HT-29 (cell line): Measurements from ENCODE around the gene COMP. TPM values are rescaled to one million over a fixed set of nuclear protein-coding genes. Genes with fewer than 3 reads are reported as not detected.

Source experiments
- DNase-seq: peaks from one replicate; pipeline ENCODE4 v3.0.0-alpha.2; 2015; ENCODE audit warnings: low spot score
- total RNA-seq: library from RNA; depleted of rRNA; stranded (reverse); fragments of >200 nt; shearing (Covaris generic); gene quantifications from 2 replicates; pipeline ENCODE4 v1.2.3, GENCODE V29; 2014

COMP gene
- total RNA-seq, 1 experiment from 2014 or later, result not detected

DNA sequence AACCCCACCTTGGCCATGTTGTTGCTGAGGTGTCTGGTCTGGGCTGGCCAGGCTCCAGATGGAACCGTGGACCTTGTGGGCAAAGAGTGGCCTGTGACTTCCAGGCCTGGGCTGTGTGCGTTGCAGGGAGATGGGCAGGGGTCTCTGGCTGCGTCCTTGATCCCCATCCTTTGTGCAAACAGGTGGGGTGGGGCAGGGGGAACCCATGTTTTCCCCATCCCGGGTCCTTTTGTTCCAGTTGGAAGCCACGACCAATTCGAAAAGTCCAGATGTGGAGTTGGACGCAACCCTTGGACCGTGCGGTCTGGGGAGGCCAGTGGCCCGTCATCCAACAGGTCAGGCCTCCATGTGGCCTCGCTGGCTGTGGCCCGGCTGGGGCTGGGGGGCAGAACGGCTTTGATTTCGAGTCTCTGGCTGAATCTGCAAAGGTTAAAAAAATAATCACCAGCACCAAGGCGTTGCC, 13.1 kb upstream of the COMP start:
- no peak for DNase-seq

DNA sequence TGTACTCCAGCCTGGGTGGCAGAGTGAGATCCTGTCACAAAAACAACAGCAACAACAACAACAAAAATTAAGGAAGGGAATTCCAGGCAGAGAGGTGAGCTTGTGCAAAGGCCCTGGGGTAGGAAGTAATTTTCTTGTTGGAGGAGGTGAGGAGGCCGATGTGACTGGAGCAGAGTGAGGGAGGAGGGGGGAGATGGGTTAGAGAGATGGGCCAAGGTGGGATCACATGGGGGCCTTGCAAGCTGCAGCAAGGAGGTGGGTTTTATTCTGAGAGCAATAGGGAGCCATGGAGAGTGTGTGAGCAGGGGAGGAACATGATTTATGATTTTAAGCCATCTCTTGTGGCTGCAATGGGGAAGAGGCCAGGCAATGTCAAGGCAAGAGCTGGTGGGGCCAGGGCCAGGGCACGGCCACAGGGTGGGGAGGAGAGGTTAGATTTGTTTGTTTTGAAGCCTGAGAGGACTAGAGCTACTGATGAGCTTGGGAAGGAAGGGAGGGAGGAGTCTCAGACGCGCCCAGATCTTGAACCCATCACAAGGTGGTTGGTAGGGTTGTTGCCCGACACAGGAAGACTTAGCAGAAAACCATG, 12.5 kb upstream of the COMP start:
- DNase-seq, result no peak

DNA sequence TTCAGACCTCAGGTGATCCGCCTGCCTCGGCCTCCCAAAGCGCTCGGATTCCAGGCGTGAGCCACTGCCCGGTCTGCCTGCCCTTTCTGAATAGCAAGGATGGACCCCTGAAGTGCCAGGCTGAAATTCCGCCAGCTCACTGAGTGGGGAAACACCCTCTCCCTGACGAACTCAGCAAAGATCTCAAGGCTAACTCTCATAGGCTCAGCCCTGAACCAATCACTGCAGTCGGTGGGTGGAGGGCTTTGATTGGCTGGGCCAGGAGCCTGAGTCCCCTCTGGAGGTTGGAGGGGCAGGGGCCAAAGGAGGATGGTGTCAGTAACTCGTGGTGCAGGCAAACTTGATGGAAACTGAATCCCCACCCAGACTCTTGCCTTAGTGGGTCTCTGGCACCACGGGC, 11.2 kb upstream of the COMP start:
- DNase-seq, result no peak

DNA sequence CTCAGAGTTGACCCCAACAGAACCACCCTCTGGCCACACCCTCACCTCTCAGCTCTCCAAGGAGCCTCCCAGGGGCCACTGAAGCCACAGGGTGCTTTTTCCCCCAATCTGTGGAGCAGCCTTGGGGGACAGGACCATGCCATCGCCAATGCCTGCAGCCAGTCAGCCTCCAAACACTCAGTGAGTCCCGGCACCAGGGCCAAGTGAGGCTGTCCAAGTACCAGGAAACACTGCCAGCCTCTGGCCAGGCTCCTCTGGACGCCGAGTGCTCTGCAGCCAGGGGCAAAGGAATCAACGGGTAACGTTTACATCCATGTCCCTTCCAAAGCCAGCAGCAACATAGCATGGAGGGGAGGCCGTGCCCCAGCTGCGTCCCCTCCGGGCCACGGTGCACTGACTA, 9.5 kb upstream of the COMP start:
- DNase-seq, result no peak

DNA sequence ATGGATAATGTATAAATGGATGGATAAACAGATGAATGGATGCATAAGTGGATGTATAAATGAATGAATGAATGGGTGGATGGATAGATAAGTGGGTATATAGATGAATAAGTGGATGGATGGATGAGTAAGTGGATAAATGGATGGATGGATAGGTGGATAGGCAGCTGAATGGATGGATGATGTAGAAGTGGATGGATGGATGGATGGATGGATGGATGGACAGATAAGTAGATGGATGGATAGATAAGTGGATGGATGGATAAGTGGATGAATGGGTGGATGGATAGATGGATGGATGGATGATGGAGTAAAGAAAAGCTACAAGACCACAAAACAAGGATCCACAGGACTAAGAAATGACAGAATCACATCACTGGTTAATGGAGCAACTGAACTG, 9.0 kb upstream of the COMP start:
- no peak for DNase-seq

DNA sequence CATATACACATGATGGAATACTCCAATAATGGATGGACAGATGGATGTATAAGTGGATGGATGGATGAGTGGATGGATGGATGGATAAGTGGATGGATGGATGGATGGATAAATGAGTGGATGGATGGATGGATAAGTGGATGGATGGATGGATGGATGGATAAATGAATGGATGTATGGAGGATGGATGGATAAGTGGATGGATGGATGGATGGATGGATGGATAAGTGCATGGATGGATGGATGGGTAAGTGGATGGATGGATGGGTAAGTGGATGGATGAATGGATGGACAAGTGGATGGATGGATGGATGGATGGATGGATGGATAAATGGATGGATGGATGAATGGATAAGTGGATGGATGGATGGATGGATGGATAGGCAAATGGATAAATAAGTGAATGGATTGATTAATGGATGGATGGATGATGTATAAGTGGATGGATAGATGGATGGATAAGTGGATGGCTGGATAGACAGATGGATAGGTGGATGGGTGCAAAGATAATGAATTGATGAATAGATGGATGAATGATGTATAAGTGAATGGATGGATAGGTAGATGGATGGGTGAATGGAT, 8.4 kb upstream of the COMP start:
- no peak for DNase-seq

DNA sequence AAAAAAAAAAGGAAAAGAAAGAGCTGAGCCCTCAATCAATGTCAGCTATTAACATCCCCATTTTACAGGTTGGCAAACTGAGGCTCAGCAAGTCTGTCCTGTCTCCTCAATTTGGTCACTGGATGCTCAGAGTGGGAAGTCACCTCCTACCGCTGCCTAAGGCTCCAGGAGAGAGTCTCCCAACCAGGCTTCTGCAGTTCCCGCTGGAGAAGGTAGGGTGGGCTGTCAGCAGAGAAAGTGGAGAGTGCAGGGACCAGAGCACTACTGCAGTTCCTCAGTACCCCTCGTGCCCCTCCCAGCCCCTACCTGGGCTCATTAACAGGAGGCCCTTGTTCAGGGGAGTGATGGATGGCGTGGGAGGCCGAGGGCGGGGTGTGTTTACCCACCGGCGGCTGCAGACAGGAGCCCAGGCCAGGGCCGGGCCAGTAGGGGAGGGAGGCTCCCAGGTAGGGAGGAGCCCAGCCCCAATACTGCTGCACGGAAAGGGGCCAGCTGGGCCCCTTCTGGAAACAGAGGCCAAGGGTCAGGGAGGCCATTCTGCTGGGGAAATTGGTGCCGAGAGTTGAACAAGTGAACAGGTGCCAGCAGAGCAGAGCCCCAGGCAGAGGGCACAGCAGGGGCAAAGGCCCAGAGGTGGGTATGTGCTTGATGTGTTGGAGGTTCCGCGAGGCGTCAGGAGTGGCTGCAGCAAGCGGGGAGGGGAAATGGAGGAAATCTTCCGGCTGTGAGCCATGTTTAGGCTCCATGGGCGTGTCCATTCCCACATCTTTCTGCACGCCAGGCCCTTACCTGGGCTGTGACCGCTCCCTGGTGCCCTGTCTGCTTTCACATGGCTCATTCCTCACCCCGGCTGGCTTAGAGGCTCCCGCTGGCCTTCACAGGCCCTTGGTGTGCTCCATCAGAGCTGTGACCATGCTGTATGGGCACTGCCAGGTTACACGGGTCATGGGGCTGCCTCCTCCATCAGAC, 7.6 kb upstream of the COMP start:
- no peak for DNase-seq

GRCh38 chr19:18796239-18796638, 5.1 kb upstream of the COMP start:
- DNase-seq, result no peak

DNA sequence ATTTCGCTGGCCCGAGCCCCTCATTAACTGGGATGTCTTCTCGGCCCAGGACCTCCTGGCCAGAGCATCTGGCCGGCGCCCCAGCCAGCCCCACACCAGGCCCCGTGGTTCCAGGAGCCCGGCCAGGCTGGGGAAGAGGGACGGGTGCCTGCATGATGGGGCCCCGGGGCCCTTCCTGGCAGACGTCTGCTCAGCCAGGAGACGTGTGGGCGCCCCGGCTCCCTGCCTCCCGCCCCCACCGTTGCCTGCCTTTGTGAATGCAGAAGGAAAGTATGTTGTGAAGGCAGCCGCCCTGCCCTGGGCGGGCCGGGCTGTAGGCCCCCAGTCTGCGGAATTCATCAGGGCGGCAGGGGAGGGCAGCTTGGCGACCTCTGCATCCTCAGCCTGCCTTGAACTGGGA, 4.4 kb upstream of the COMP start:
- no peak for DNase-seq

- DNase-seq, result no peak
Measured at GRCh38 chr19:18794692-18795091, 3.6 kb upstream of the COMP start.

DNA sequence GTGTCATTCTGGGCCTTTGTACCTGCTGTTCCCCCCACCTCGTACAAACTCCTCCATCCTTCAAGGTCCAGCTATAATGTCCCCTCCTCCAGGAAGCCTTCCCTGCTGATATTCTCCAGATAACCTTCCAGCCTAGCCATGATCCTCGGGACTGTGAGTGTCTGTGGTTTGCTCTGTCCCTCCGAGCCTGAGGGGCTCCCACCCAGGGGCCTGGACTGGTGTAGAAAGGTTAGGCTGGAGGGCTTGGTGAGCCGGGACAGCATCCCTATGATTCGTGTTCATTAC, 2.9 kb upstream of the COMP start:
- DNase-seq, result no peak

DNA sequence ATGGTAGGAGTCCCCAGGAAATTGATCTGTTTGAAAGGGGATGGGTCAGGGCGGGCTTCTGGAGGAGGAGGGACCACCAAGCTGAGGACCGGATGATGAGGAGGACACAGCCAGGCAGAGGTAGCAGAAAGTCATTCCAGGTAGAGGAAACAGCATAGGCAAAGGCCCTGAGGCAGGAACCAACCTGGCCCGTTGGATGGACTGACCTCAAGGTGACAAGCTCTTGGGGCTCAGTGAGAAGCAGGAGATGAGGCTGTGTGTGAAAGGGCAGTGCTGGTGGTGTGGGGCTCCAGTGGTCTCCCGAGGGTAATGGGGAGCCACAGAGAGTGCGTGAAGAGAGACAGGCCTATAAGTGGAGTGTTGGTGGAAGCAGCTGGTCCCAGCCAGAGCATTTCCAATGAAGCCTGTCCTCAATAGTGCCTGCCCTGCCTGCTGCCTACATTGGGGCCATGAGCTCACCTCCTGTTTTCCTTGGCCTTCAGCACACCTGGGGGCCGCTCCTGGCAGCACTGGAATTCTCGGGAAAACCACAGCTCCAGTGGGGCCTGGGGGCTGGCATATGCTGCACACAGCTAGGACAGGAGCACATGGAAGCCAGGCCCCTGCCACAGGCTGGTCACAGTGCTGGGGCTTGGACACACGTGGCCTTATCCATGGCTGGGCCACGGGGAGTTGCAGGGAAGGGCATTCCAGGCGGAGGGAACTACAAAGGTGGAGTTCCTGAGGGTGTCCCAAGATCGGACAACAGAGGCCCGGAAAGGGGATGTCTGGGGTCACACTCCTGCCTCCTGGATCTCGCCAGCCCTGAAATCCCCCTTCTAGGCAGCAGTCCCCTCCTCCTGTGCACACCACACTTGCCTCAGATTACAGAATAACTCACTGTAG, 2.3 kb upstream of the COMP start:
- DNase-seq, result no peak

DNA sequence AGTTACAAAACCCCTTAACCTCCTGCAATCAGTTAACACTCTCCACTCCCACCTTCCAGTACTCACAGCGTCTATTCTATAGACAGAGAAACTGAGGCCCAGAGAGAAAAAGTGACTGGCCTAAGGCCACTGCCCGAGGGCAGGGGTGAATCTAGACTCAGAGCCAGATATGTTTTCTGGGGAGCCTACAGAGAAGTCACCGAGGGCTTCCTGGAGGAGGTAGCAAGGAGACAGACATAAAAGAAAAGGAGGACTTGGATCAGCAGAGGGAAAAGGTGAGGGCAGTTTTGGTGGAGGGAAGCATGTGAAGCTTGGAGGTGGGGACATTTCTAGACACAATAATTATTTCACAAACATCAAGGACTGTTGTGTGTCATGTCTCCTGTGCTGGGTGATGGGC, 1.6 kb upstream of the COMP start:
- no peak for DNase-seq

DNA sequence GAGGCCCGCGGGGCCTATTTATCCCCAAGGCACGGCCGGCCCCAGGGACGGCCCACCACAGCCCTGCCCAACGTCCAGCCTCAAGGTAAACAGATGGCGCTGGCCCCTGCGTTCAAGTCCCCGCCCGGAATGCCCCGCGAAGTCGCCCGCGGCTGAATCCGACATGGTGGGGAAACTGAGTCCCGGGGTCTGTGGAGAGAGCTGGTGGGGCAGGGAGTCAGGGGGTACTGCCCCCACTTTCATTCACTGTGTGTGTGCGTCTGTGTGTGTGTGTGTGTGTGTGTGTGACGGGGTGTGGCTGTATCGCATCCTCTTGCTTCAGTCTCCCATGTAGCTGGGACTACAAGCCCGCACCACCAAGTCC, 192 bp upstream of the COMP start:
- DNase-seq, result no peak

- no peak for DNase-seq
Measured at GRCh38 chr19:18789883-18790565, 1.1 kb downstream of the COMP start.

GRCh38 chr19:18789422-18789869, 1.7 kb downstream of the COMP start:
- DNase-seq, result no peak

GRCh38 chr19:18788529-18789421, 2.3 kb downstream of the COMP start:
- DNase-seq, result no peak

GRCh38 chr19:18785179-18786124, 5.7 kb downstream of the COMP start:
- peak; percentile 61 for DNase-seq

DNA sequence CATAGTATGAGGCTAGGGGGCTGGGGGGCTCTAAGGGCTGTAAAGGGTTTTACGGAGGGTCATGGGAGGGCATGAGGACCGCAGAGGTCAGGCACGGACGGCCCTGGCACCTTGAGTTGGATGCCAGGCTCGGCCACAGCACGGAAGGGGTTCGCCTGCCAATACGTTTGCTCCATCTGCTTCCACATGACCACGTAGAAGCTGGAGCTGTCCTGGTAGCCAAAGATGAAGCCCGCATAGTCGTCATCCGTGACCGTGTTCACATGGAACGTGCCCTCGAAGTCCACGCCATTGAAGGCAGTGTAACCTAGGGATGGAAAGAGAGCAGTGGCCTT, 6.4 kb downstream of the COMP start:
- no peak for DNase-seq
